Large intestine (tissue), 12 donors: ENCODE results near the gene S100A4. TPM values are rescaled to one million over a fixed set of nuclear protein-coding genes. Genes with fewer than 3 reads are reported as not detected.
"Not testable (repeated sequence)": the region's sequence is repeated elsewhere in the genome, so short reads cannot be mapped to it uniquely, and the experiment has no call there.

Source experiments
- DNase-seq, 2 donors: peaks; one replicate each; pipeline versions ENCODE4 v3.0.0 to v3.0.0-alpha.2; 2013
- H3K27ac ChIP-seq: one replicate; pipeline ENCODE4 v1.5.1; 2013; ENCODE audit warnings: low read length
- H3K27me3 ChIP-seq: 2 replicates; pipeline ENCODE4 v1.6.1; 2013; ENCODE audit warnings: low read length; ENCODE audit not compliant: control insufficient read depth, insufficient read depth
- H3K36me3 ChIP-seq: 2 replicates; pipeline ENCODE4 v1.6.1; 2013; ENCODE audit warnings: low read length; ENCODE audit not compliant: control insufficient read depth, insufficient read depth
- H3K4me1 ChIP-seq: one replicate; pipeline ENCODE4 v1.6.1; 2013; ENCODE audit warnings: low read length; ENCODE audit not compliant: control insufficient read depth, insufficient read depth
- H3K4me3 ChIP-seq: one replicate; pipeline ENCODE4 v1.5.1; 2013; ENCODE audit warnings: low read length
- H3K9me3 ChIP-seq: one replicate; pipeline ENCODE4 v1.6.1; 2013; ENCODE audit warnings: mild to moderate bottlenecking, low read depth, low read length, moderate library complexity; ENCODE audit not compliant: control insufficient read depth
- WGBS: methylation state at CpG from one replicate; pipeline ENCODE4 v1.1.5; 2013; ENCODE audit warnings: low lambda C conversion rate; ENCODE audit not compliant: insufficient coverage; 5-methylcytosine and 5-hydroxymethylcytosine counted together
- long read RNA-seq, 11 donors: transcript quantifications; one replicate each; lab custom pipeline, GENCODE V29; 2026
- polyA plus RNA-seq: library from polyadenylated mRNA; unstranded; fragments of 120-200 nt; gene quantifications from one replicate; pipeline ENCODE4 v1.2.1, GENCODE V29; 2013

Gene S100A4
- polyA plus RNA-seq: 18.0 TPM
- long read RNA-seq, donor 1, partial matches to known transcripts: 0 of 6 reads
- long read RNA-seq, donor 1, other reads (novel, unspliced or antisense): 0 of 6 reads
- long read RNA-seq, donor 2, transcript S100A4-204 (3 exons, 600 nt): major isoform, 9 of 13 reads
- long read RNA-seq, donor 2, partial matches to known transcripts: 0 of 13 reads
- long read RNA-seq, donor 2, other reads (novel, unspliced or antisense): 0 of 13 reads
- long read RNA-seq, donor 3: 0 reads
- long read RNA-seq, donor 4, partial matches to known transcripts: 0 of 2 reads
- long read RNA-seq, donor 4, other reads (novel, unspliced or antisense): 0 of 2 reads
- long read RNA-seq, donor 5, transcript S100A4-204 (3 exons, 600 nt): major isoform, 5 of 10 reads
- long read RNA-seq, donor 5, partial matches to known transcripts: 0 of 10 reads
- long read RNA-seq, donor 5, other reads (novel, unspliced or antisense): 0 of 10 reads
- long read RNA-seq, donor 6, transcript S100A4-204 (3 exons, 600 nt): major isoform, 12 of 12 reads
- long read RNA-seq, donor 6, partial matches to known transcripts: 0 of 12 reads
- long read RNA-seq, donor 6, other reads (novel, unspliced or antisense): 0 of 12 reads
- long read RNA-seq, donor 7, transcript S100A4-204 (3 exons, 600 nt): major isoform, 8 of 11 reads
- long read RNA-seq, donor 7, partial matches to known transcripts: 0 of 11 reads
- long read RNA-seq, donor 7, other reads (novel, unspliced or antisense): 0 of 11 reads
- long read RNA-seq, donor 8, transcript S100A4-204 (3 exons, 600 nt): major isoform, 9 of 9 reads
- long read RNA-seq, donor 8, partial matches to known transcripts: 0 of 9 reads
- long read RNA-seq, donor 8, other reads (novel, unspliced or antisense): 0 of 9 reads
- long read RNA-seq, donor 9, transcript S100A4-204 (3 exons, 600 nt): major isoform, 11 of 15 reads
- long read RNA-seq, donor 9, partial matches to known transcripts: 0 of 15 reads
- long read RNA-seq, donor 9, other reads (novel, unspliced or antisense): 0 of 15 reads
- long read RNA-seq, donor 10, partial matches to known transcripts: 0 of 6 reads
- long read RNA-seq, donor 10, other reads (novel, unspliced or antisense): 0 of 6 reads
- long read RNA-seq, donor 11, transcript S100A4-204 (3 exons, 600 nt): major isoform, 8 of 9 reads
- long read RNA-seq, donor 11, partial matches to known transcripts: 0 of 9 reads
- long read RNA-seq, donor 11, other reads (novel, unspliced or antisense): 0 of 9 reads

DNA sequence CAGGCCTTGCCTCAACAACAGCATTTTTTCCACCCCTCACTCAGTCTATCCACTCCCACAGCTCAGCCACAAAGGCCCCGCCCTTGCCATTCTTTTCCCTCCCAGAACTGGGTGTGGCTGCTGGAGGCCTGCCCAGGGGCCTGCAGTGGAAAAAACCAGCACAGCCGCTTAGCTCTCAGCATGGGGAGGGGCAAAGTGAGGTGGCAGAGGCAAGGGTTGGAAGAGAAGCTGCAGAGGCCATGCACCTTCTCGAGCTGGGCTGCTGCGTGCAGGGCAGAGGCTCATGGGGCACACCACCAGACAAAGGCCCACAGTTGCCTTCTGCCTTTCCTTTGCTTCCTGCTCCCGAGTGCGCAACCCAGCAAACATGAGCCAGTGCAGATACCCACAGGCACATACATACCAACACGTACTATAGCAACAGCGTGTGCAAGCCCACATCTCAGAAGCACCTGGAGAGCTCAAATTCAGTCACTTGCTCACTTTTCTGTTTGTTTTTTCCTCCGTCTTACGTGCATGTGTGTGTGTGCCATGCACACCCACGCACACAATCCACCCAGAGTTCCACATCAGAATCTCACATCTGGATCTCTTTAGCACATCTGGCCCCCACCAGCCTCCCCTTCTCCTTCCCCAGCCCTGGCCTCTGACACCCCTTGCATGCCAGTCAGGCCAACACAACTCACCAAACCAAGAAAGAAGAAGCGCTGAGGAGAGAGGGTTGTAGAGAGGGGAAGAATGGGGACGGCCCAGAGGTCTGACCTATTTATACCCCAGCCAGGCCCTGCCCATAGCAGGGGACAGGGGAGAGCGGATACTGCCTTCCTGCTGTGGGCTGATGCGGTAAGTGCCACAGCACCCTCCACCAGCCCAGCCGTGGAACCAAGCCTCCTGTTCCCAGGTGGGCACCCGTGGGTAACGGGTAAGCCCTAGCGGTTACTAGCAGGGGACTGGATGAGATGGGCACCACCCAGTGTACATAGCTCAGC is at the start of gene S100A4:
S100A4 (minus strand) TSS at position 740 of the 989 bp plus-strand sequence. CDS start 1,012 bp downstream, outside the sequence.
- peaks cover 24% of the 10 kb centered on the region for H3K4me1 ChIP-seq
- WGBS: no CpG with 5 or more reads among the region's 19 CpGs
- DNase-seq: peak; percentile 94 to 97
- no peak within 1 kb of the TSS for H3K4me3 ChIP-seq
- no peaks in the 10 kb centered on the region for H3K36me3 ChIP-seq
- H3K27me3 ChIP-seq: no peaks in the 10 kb centered on the region
- H3K27ac ChIP-seq: peak within 1 kb of the TSS; percentile 33
- no peaks in the 10 kb centered on the region for H3K9me3 ChIP-seq

DNA sequence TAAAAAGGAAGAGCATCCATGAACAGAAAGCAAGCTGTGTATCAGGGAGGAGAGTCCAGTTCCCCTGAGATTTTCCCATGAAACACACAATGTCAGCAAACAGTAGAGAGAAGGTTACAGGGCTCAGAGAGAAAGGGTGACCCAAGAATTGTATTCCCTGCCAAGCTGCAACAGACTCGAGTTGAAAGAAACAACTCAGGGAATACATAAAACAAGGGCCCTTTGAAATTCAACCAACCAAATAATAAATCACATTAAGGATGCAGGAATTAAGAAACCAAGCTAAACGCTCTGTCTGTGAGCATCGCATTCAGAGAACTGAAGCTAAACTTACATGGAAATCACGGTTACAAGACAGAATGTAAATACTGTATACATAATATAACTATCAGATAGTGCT is 47.1 kb upstream of the S100A4 start:
- Histone ChIP-seq H3K27ac (no peak overlapping the region), H3K4me1 (no peaks in the 10 kb centered on the region), H3K4me3 (no peak overlapping the region), H3K27me3 (no peaks in the 10 kb centered on the region), H3K9me3 (no peaks in the 10 kb centered on the region), H3K36me3 (no peaks in the 10 kb centered on the region)
- DNase-seq: no peak
- 80% methylated on average over 1 of the region's 4 CpGs for WGBS

DNA sequence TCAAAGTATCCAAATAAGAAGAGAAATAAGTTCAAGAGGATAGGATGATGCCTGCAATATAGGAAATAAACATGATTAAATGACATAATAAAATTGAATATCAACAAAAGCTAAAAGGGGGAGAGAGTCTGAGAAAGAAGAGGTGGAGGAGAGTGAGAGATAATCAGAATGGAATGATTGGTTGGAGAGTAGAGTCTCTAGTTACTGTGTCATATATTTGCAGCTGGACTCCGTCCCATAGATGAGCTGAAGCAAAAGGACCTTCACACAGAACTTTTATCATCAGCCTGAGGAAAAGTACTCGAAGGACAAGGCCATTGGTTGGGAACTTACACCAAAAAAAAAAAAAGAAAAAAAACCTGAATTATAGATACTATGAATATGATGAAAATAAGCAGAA is 42.9 kb upstream of the S100A4 start:
- no peak for DNase-seq
- H3K9me3 ChIP-seq: no peaks in the 10 kb centered on the region
- no CpG with 5 or more reads among the region's 2 CpGs for WGBS
- no peaks in the 10 kb centered on the region for H3K36me3 ChIP-seq
- H3K27me3 ChIP-seq: no peaks in the 10 kb centered on the region
- no peaks in the 10 kb centered on the region for H3K4me1 ChIP-seq
- H3K27ac ChIP-seq: no peak overlapping the region
- no peak overlapping the region for H3K4me3 ChIP-seq

DNA sequence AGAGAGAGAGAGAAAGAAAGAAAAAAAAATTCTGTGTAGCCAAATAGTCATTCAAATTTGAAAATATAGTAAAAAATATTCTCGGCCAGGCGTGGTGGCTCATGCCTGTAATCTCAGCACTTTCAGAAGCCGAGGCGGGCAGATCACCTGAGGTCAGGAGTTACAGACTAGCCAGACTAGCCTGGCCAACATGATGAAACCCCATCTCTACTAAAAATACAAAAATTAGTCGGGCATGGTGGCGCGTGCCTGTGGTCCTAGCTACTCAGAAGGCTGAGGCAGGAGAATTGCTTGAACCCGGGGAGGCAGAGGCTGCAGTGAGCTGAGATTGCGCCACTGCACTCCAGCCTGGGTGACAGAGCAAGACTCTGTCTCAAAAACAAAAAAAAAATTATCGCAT is 42.4 kb upstream of the S100A4 start:
- 60% methylated on average over 1 of the region's 10 CpGs for WGBS
- DNase-seq, H3K4me1 ChIP-seq: not testable (repeated sequence)

DNA sequence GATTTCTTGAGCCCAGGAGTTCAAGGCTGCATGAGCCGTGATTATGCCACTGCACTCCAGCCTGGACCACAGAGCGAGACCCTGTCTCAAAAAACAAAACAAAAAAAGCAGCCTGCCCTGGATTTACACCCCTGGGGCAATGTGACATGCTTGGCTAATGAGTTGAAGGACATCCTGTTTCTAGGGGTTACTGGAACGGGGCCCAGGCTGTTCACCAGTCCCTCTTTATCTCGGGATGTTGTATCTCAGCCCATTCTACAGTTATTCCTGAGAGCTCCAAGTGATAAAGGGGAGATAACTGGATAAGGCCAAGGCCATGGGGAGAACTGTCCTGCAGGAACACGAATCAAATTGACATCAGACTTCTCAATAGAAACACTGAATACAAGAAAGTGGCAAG is 41.7 kb upstream of the S100A4 start:
- no peaks in the 10 kb centered on the region for H3K4me1 ChIP-seq
- H3K27me3 ChIP-seq: no peaks in the 10 kb centered on the region
- no peak overlapping the region for H3K4me3 ChIP-seq
- no peaks in the 10 kb centered on the region for H3K36me3 ChIP-seq
- no peaks in the 10 kb centered on the region for H3K9me3 ChIP-seq
- no peak for DNase-seq
- WGBS: no CpG with 5 or more reads among the region's 5 CpGs
- H3K27ac ChIP-seq: no peak overlapping the region

More for the DNA sequence above, 42.4 kb upstream of the S100A4 start:
- H3K27ac ChIP-seq, H3K36me3 ChIP-seq, H3K27me3 ChIP-seq, H3K4me3 ChIP-seq, H3K9me3 ChIP-seq: not testable (repeated sequence)

DNA sequence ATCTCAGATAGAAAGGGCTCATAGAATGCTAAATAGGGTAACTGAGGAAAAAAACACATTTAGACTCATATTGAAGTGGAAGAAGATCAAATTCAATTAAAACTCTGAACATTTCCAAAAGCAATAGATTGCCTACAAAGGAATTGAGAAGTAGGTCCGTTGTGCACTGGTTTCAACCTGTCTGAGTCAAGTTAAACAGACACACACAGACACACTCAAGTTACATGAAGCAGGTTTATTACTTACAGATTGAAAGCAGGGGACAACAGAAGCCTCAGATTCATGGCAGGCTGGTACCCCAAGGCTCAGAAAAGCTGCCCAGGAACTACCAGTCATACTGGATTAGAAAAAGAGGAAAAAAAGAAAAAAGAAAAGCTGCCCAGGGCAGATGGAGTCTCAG is 40.7 kb upstream of the S100A4 start:
- WGBS: no CpG with 5 or more reads among the region's 1 CpG
- Histone ChIP-seq H3K27ac (no peak overlapping the region), H3K4me1 (no peaks in the 10 kb centered on the region), H3K9me3 (no peaks in the 10 kb centered on the region), H3K36me3 (no peaks in the 10 kb centered on the region), H3K4me3 (no peak overlapping the region), H3K27me3 (no peaks in the 10 kb centered on the region)
- DNase-seq: no peak

DNA sequence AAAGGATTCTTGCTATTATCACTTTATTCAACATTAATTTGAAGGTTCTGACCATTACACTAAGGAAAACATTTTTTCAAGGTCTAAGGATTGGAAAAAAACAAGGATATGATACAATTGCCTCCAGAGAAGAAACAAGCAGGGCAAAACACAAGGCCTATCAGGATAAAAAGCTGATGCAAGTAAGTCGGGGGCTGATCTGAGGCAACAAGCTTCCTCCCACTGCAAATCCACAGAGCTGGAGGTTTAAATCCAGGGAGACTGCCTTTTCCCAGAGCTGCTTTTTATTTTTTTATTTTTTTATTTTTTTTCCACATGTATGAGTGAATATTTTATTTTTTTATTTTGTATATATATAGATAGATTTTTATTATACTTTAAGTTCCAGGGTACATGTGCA is 39.4 kb upstream of the S100A4 start:
- no peak for DNase-seq
- no peak overlapping the region for H3K27ac ChIP-seq
- H3K27me3 ChIP-seq: no peaks in the 10 kb centered on the region
- no peak overlapping the region for H3K4me3 ChIP-seq
- H3K9me3 ChIP-seq: no peaks in the 10 kb centered on the region
- H3K36me3 ChIP-seq: no peaks in the 10 kb centered on the region
- WGBS: no CpG with 5 or more reads among the region's 1 CpG
- no peaks in the 10 kb centered on the region for H3K4me1 ChIP-seq

DNA sequence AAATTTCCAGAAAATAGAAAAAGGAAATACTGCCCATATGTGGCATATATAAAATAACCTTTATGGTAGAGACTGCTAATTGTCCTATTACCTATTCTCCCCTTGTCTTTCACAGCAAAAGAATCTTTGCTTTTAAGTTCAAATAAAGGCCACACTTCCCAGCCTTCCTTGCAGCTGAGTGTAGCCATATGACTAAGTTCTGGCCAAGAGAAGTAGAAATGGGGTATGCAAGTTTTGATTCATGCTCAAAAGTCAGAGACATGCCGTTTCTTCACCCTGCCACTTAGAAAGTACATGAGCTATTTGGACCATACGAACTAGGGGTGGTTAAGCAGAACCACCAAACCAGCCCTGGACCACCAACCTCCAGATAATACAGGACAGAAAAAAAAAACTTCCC is 38.4 kb upstream of the S100A4 start:
- H3K27ac ChIP-seq: no peak overlapping the region
- no peaks in the 10 kb centered on the region for H3K27me3 ChIP-seq
- 67% methylated on average over 2 of the region's 2 CpGs for WGBS
- no peaks in the 10 kb centered on the region for H3K9me3 ChIP-seq
- H3K36me3 ChIP-seq: no peaks in the 10 kb centered on the region
- no peaks in the 10 kb centered on the region for H3K4me1 ChIP-seq
- DNase-seq: no peak
- H3K4me3 ChIP-seq: no peak overlapping the region

DNA sequence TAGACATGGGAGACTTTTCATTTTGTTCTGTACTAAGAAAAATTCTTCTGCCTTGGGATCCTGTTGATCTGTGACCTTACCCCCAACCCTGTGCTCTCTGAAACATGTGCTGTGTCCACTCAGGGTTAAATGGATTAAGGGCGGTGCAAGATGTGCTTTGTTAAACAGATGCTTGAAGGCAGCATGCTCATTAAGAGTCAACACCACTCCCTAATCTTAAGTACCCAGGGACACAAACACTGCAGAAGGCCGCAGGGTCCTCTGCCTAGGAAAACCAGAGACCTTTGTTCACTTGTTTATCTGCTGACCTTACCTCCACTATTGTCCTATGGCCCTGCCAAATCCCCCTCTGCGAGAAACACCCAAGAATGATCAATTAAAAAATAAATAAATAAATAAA is 37.9 kb upstream of the S100A4 start:
- no CpG with 5 or more reads among the region's 3 CpGs for WGBS
- H3K4me3 ChIP-seq, H3K27ac ChIP-seq, H3K9me3 ChIP-seq, H3K27me3 ChIP-seq, DNase-seq, H3K4me1 ChIP-seq, H3K36me3 ChIP-seq: not testable (repeated sequence)
